Breast epithelium (tissue), 4 donors: ENCODE results near the gene XDH. TPM values are rescaled to one million over a fixed set of nuclear protein-coding genes. Genes with fewer than 3 reads are reported as not detected.

Experiments
- DNase-seq, 2 donors: peaks; one replicate each; pipeline ENCODE4 v3.0.0-alpha.2; 2019; ENCODE audit warnings: low spot score in 2 of 2
- H3K27ac ChIP-seq, 2 donors: fragments of 200-600 bp; sonication (generic) in 1 of 2; one replicate each; pipeline ENCODE4 v1.5.1; 2016 to 2019; ENCODE audit warnings: mild to moderate bottlenecking in 1 of 2
- H3K27me3 ChIP-seq, 2 donors: fragments of 200-600 bp; sonication (generic) in 1 of 2; one replicate each; pipeline versions ENCODE4 v1.5.1 to v1.6.0; 2017 to 2019; ENCODE audit warnings: control low read depth in 1 of 2, mild to moderate bottlenecking in 1 of 2
- H3K36me3 ChIP-seq: fragments of 200-600 bp; one replicate; pipeline ENCODE4 v1.5.1; 2019
- H3K4me1 ChIP-seq, 2 donors: fragments of 200-600 bp; sonication (generic); one replicate each; pipeline ENCODE4 v1.5.1; 2016 to 2019; ENCODE audit warnings: control low read depth in 1 of 2
- H3K4me3 ChIP-seq, 3 donors: fragments of 200-600 bp; sonication (generic); 1 replicate in 2 of 3; 2 replicates in 1 of 3; pipeline ENCODE4 v1.5.1; 2016 to 2019; ENCODE audit warnings: mild to moderate bottlenecking in 3 of 3, moderate library complexity in 2 of 3
- H3K9me3 ChIP-seq, 2 donors: fragments of 200-600 bp; sonication (generic) in 1 of 2; one replicate each; pipeline ENCODE4 v1.5.1; 2016 to 2019; ENCODE audit warnings: control low read depth in 1 of 2
- POLR2A ChIP-seq: fragments of 450-650 bp; IDR thresholded peaks from one replicate; pipeline ENCODE4 v1.6.1; 2016; ENCODE audit warnings: antibody characterized with exemption, mild to moderate bottlenecking, moderate library complexity
- POLR2AphosphoS5 ChIP-seq, 3 donors: sonication (generic); formaldehyde crosslinking; IDR thresholded peaks; one replicate each; pipeline ENCODE4 v1.6.1; 2017; ENCODE audit warnings: antibody characterized with exemption in 3 of 3
- intact Hi-C: fragments of 100-400 bp; cut with DNase I; formaldehyde crosslinking; loops from one replicate; pipeline ENCODE4 v1.15.1; 2023; ENCODE audit warnings: low total_unique reads
- total RNA-seq, 3 donors: library from RNA; depleted of rRNA; stranded (reverse); fragments of >200 nt; gene quantifications; one replicate each; pipeline ENCODE4 v1.1.0, GENCODE V29; 2016
- TF ChIP-seq, protein P1 (sequence below), 3 donors: fragments of 450-650 bp; IDR thresholded peaks; one replicate each; pipeline ENCODE4 v1.5.1; 2016 to 2017; ENCODE audit warnings: antibody characterized with exemption in 3 of 3, mild to moderate bottlenecking in 3 of 3, moderate library complexity in 3 of 3

The XDH gene
- total RNA-seq, 3 donors from 2014 or later = 0.16 to 6.9 (median 1.3) TPM

DNA sequence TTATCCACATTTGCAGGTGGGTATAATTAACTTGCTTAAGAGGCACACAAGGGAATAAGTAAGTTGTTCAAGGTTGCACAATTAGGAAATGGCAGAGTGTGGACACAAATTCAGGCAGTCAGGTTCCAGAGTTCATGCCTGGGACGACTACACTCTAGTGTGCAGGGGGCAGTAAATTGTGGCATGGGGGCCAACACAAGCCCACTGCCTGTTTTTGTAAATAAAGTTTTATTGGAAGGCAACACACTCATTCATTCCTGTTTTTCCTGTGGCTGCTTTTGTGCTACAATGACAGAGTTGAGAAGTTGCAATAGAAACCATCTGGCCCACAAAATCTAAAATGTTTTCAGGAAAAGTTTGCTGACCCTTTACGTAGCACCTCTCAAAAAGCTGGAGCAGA lies 41.4 kb downstream of the XDH start:
- no peak for DNase-seq
- no peaks in the 10 kb centered on the region for H3K9me3 ChIP-seq
- H3K4me1 ChIP-seq = no peaks in the 10 kb centered on the region
- H3K27me3 ChIP-seq = no peaks in the 10 kb centered on the region
- no peak overlapping the region for H3K27ac ChIP-seq
- no peaks in the 10 kb centered on the region for H3K36me3 ChIP-seq
- intact Hi-C loops = no loop called here
- TF ChIP-seq POLR2A (no peak), POLR2AphosphoS5 (IDR thresholded peaks at IDR 0.05) (no peak)
- TF ChIP-seq, protein P1, sequence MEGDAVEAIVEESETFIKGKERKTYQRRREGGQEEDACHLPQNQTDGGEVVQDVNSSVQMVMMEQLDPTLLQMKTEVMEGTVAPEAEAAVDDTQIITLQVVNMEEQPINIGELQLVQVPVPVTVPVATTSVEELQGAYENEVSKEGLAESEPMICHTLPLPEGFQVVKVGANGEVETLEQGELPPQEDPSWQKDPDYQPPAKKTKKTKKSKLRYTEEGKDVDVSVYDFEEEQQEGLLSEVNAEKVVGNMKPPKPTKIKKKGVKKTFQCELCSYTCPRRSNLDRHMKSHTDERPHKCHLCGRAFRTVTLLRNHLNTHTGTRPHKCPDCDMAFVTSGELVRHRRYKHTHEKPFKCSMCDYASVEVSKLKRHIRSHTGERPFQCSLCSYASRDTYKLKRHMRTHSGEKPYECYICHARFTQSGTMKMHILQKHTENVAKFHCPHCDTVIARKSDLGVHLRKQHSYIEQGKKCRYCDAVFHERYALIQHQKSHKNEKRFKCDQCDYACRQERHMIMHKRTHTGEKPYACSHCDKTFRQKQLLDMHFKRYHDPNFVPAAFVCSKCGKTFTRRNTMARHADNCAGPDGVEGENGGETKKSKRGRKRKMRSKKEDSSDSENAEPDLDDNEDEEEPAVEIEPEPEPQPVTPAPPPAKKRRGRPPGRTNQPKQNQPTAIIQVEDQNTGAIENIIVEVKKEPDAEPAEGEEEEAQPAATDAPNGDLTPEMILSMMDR (IDR thresholded peaks at IDR 0.05) = no peak
- H3K4me3 ChIP-seq = no peak overlapping the region

DNA sequence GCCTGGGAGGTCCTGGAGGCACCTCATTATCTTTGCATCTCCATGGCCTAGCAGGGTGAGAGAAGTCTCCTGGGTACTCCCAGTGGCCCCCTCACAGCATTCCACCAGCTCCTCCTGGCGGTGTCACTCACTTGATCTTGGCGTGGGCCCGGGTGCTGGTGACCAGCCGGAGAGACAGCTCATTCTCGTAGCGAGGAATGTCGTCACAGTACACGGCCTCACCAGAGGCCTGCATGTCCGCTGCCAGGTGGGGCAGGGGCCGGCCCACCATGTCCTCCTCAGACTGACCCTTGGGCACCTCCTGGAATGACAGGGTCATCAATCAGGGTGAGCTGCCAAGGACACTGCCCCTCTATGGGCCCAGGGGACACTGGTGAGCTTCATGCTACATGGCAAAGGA lies 42.4 kb downstream of the XDH start:
- intact Hi-C loops = no loop called here

DNA sequence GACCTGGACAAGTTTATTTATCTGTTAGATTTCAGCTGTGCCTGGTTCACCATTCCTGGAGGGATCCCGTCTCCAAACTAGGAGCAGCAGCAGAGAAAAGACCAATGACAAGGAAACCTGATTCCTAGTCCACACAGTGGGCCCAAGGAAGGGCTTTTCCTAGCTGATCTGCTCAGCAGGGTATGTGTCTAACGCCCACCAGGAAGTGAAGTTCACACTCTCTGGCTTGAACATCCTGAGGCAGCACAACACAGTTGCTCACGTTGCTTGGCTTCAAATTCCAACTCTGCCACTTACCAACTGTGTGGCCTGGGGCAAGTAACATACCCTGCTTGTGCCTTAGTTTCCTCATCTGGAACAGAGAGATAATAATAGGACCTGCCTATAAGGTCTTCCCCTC lies 42.9 kb downstream of the XDH start:
- Histone ChIP-seq H3K4me1 (no peaks in the 10 kb centered on the region), H3K36me3 (no peaks in the 10 kb centered on the region), H3K27ac (no peak overlapping the region), H3K4me3 (no peak overlapping the region), H3K27me3 (no peaks in the 10 kb centered on the region), H3K9me3 (no peaks in the 10 kb centered on the region)
- TF ChIP-seq POLR2A = no peak
- no peak for TF ChIP-seq POLR2AphosphoS5 (IDR thresholded peaks at IDR 0.05)
- TF ChIP-seq, protein P1 (IDR thresholded peaks at IDR 0.05) = no peak
- intact Hi-C loops = no loop called here
- no peak for DNase-seq

More for the DNA sequence above, 42.4 kb downstream of the XDH start:
- H3K36me3 ChIP-seq = no peaks in the 10 kb centered on the region
- H3K9me3 ChIP-seq = no peaks in the 10 kb centered on the region
- no peak overlapping the region for H3K27ac ChIP-seq
- TF ChIP-seq POLR2AphosphoS5 (IDR thresholded peaks at IDR 0.05) (no peak), POLR2A (no peak)
- TF ChIP-seq, protein P1 (IDR thresholded peaks at IDR 0.05) = no peak
- DNase-seq = no peak
- H3K27me3 ChIP-seq = no peaks in the 10 kb centered on the region
- no peaks in the 10 kb centered on the region for H3K4me1 ChIP-seq
- no peak overlapping the region for H3K4me3 ChIP-seq

DNA sequence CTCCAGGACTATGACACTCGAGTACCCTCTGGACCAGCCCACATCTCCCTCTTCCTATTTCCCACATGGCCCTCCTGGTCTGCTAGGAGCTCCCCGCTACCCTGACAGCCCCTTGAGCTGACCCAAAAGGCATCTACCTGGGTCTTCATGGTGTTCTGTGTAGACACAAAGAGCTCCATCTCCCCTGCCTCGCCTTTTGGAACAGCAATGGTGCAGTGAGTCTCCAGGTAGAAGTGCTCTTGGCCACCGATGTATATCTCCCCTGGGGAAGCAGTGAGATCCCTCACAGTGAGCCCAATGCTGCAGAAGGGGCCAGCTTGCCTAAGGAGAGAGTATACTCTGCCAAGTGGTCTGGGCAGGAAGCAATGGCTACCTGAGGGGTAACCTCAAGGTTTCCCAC lies 47.8 kb downstream of the XDH start:
- H3K27me3 ChIP-seq = no peaks in the 10 kb centered on the region
- no peak overlapping the region for H3K4me3 ChIP-seq
- DNase-seq = no peak
- H3K4me1 ChIP-seq = no peaks in the 10 kb centered on the region
- TF ChIP-seq POLR2AphosphoS5 (IDR thresholded peaks at IDR 0.05) (no peak), POLR2A (no peak)
- TF ChIP-seq, protein P1 (IDR thresholded peaks at IDR 0.05) = no peak
- H3K9me3 ChIP-seq = no peaks in the 10 kb centered on the region
- intact Hi-C loops = no loop called here
- H3K27ac ChIP-seq = peak overlapping the region; percentile 2 to 8
- H3K36me3 ChIP-seq = no peaks in the 10 kb centered on the region

DNA sequence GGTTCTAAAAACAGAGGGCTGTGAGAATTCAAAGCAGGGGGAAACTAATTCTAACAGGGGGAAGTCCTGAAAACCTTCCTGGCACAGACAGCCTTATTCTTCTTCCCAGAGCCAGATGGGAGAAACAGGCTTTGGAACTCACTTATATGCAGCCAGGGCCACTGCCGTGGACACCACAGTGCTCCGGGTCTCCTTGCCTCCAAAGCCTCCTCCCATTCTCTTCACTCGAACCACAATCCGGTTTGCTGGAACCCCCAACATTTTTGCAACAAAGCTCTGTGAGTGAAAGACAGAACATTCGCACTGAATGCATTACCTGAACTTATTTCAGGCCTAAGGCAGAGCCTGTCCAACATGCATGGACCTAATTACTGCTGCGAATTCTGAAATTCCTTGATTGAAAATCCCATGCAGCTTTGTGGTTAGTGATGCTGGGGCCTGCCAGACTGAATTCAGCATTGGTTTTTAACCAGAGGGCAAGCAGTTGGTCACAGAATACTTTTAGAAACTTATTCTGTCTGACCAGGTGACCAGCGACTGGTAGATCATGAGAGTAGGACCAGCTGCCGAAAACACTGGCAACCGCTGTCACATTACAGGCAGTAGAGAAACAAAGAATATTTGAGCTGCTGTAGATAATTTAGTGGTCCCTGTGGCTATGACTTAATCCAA lies 48.6 kb downstream of the XDH start:
- H3K9me3 ChIP-seq = no peaks in the 10 kb centered on the region
- no peak overlapping the region for H3K4me3 ChIP-seq
- intact Hi-C loops = no loop called here
- DNase-seq = no peak
- TF ChIP-seq, protein P1 (IDR thresholded peaks at IDR 0.05) = no peak
- TF ChIP-seq POLR2AphosphoS5 (IDR thresholded peaks at IDR 0.05) (no peak), POLR2A (no peak)
- H3K27me3 ChIP-seq = no peaks in the 10 kb centered on the region
- no peaks in the 10 kb centered on the region for H3K4me1 ChIP-seq
- H3K36me3 ChIP-seq = no peaks in the 10 kb centered on the region
- H3K27ac ChIP-seq = peak overlapping the region; percentile 2 to 8
